HepG2 (cell line): ENCODE results near the gene DOHH. TPM values are rescaled to one million over a fixed set of nuclear protein-coding genes. Genes with fewer than 3 reads are reported as not detected.

Experiments used
- BCL3 ChIP-seq: sonication (generic); formaldehyde crosslinking; IDR thresholded peaks from 2 replicates; pipeline ENCODE4 v1.5.1; 2020; ENCODE audit warnings: mild to moderate bottlenecking, missing genetic modification reagents, moderate library complexity
- DBP ChIP-seq: sonication (generic); formaldehyde crosslinking; IDR thresholded peaks from 2 replicates; pipeline ENCODE4 v1.4.0; 2020; ENCODE audit warnings: missing genetic modification reagents; ENCODE audit errors: not compliant biosample characterization
- DMAP1 ChIP-seq: IDR thresholded peaks from 2 replicates; pipeline ENCODE4 v1.6.1; 2016
- ELF3 ChIP-seq: IDR thresholded peaks from 2 replicates; pipeline ENCODE4 v1.6.1; 2016; ENCODE audit warnings: missing genetic modification reagents, missing compliant biosample characterization
- HNF4A ChIP-seq: sonication (generic); formaldehyde crosslinking; IDR thresholded peaks from 2 replicates; pipeline ENCODE4 v1.4.0; 2020; ENCODE audit warnings: missing genetic modification reagents
- IRX3 ChIP-seq: sonication (generic); formaldehyde crosslinking; IDR thresholded peaks from 2 replicates; pipeline ENCODE4 v1.8.1; 2023; ENCODE audit warnings: mild to moderate bottlenecking, low read depth, missing genetic modification reagents, borderline replicate concordance
- JUN ChIP-seq: sonication (generic); formaldehyde crosslinking; IDR thresholded peaks from 2 replicates; pipeline ENCODE4 v1.4.0; 2020; ENCODE audit warnings: mild to moderate bottlenecking, missing genetic modification reagents
- MAFG ChIP-seq: sonication (generic); formaldehyde crosslinking; IDR thresholded peaks from 2 replicates; pipeline ENCODE4 v1.5.1; 2020; ENCODE audit warnings: mild to moderate bottlenecking, missing genetic modification reagents
- MTA1 ChIP-seq: sonication (generic); formaldehyde crosslinking; IDR thresholded peaks from 2 replicates; pipeline ENCODE4 v1.4.0; 2020; ENCODE audit warnings: missing genetic modification reagents, mild to moderate bottlenecking, borderline replicate concordance
- NFKBIZ ChIP-seq: IDR thresholded peaks from 2 replicates; pipeline ENCODE4 v1.6.1; 2018; ENCODE audit warnings: missing genetic modification reagents, missing compliant biosample characterization
- RARG ChIP-seq: sonication (generic); formaldehyde crosslinking; IDR thresholded peaks from 2 replicates; pipeline ENCODE4 v1.4.0; 2020; ENCODE audit warnings: low read depth, mild to moderate bottlenecking, missing genetic modification reagents
- RBM22 ChIP-seq: fragments of 200-400 bp; formaldehyde crosslinking; optimal IDR thresholded peaks from 2 replicates; pipeline ENCODE3; 2017; ENCODE audit warnings: mild to moderate bottlenecking, low read length, moderate library complexity
- REXO4 ChIP-seq: sonication (generic); formaldehyde crosslinking; IDR thresholded peaks from 2 replicates; pipeline ENCODE4 v1.8.0; 2022; ENCODE audit warnings: missing genetic modification reagents, mild to moderate bottlenecking, borderline replicate concordance
- SMAD9 ChIP-seq: sonication (generic); formaldehyde crosslinking; IDR thresholded peaks from 2 replicates; pipeline ENCODE4 v1.5.1; 2020; ENCODE audit warnings: mild to moderate bottlenecking, missing genetic modification reagents
- TP53 ChIP-seq: sonication (generic); formaldehyde crosslinking; conservative IDR thresholded peaks from 2 replicates; pipeline ENCODE4 v1.4.0; 2020; ENCODE audit warnings: missing genetic modification reagents
- ZFAT ChIP-seq: sonication (generic); formaldehyde crosslinking; conservative IDR thresholded peaks from 2 replicates; pipeline ENCODE4 v1.8.1; 2023; ENCODE audit warnings: missing genetic modification reagents, inconsistent platforms
- ZHX2 ChIP-seq, 2 experiments: sonication (generic) in 1 of 2; formaldehyde crosslinking in 1 of 2; IDR thresholded peaks; 2 replicates each; pipeline versions ENCODE4 v1.6.1 to v1.9.0; 2014 to 2022; ENCODE audit warnings: antibody characterized with exemption in 1 of 2, borderline replicate concordance in 1 of 2, inconsistent platforms in 1 of 2, low read depth in 1 of 2, missing genetic modification reagents in 1 of 2
- ZNF432 ChIP-seq: sonication (generic); formaldehyde crosslinking; IDR thresholded peaks from 2 replicates; pipeline ENCODE4 v1.5.0; 2020; ENCODE audit warnings: missing genetic modification reagents, mild to moderate bottlenecking, borderline replicate concordance
- ZNF446 ChIP-seq: sonication (generic); formaldehyde crosslinking; IDR thresholded peaks from 2 replicates; pipeline ENCODE4 v1.5.0; 2020; ENCODE audit warnings: mild to moderate bottlenecking, missing genetic modification reagents
- ZNF713 ChIP-seq: sonication (generic); formaldehyde crosslinking; IDR thresholded peaks from 2 replicates; pipeline ENCODE4 v1.4.0; 2020; ENCODE audit warnings: mild to moderate bottlenecking, missing genetic modification reagents
- polyA plus RNA-seq, 8 experiments: library from polyadenylated mRNA; depleted of rRNA in 3 of 8; stranded (reverse) in 7 of 8; unstranded in 1 of 8; fragments of >200 nt; fragmentation: Illumina TruSeq in 4 of 8; extraction: Trizol in 4 of 8; gene quantifications; 2 replicates each; pipeline versions ENCODE4 v1.2.1 to v1.2.3, GENCODE V29; 2011 to 2016; ENCODE audit warnings: low read depth in 4 of 8, missing spikeins in 1 of 8, mixed read lengths in 1 of 8; ENCODE audit not compliant: insufficient read depth in 1 of 8
- total RNA-seq, 5 experiments: library from RNA; depleted of rRNA; stranded (reverse); fragments of >200 nt; fragmentation: Illumina TruSeq; extraction: Trizol; gene quantifications; 2 replicates each; pipeline ENCODE4 v1.2.3, GENCODE V29; 2016; ENCODE audit warnings: low read depth in 1 of 5
- TF ChIP-seq, protein P1 (sequence below): sonication (generic); formaldehyde crosslinking; IDR thresholded peaks from 2 replicates; pipeline ENCODE4 v1.8.1; 2023; ENCODE audit warnings: mild to moderate bottlenecking, inconsistent platforms, moderate library complexity, missing genetic modification reagents, borderline replicate concordance

DOHH gene
- total and polyA plus RNA-seq, 2 of the 13 experiments (the other 11 are each of a cell fraction or from before 2014, with no cell fraction given), result 3.5 to 13.7 TPM

DNA sequence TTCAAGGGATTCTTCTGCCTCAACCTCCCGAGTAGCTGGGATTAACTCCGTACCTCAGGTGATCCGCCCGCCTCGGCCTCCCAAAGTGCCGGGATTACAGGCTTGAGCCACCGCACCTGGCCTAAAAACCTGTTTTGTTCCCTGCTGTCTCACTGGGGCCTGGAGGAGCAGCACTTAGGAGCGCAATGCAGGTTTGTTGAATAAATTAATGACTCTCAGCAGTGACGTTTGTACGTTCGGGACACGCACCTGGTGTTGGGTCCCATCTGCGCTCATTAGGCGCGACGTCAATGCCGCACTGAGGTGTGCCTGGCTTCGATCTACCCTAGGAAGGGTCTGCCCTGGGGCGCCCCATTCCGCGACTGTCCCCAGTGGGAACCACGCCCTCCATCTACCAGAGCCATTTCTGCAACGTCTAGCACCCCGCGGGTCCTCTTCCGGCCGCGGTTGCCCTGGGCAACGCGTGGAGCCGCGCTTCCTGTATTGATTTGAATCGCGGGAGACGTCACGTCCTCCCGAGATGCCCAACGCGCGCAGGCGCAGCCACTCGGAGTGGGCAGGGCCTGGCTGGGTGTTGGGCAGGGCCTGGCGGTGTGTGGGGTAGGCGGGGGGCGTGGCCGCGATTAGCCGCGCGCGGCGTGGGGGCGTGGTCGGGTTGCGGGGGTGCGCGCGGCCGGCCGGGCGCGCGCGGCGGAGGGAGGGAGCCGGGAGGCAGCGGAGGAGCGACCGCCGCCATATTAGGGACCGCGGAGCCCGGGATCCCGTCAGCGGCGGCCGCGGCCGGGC, 5.3 kb upstream of the DOHH start, which contains the start of gene FZR1 (continued):
- TF ChIP-seq SMAD9 (no peak), BCL3 (CRISPR knock-in tag) (no peak; the same call in 1 of the 2 replicates), MAFG (no peak), ZNF446 (CRISPR knock-in tag) (no peak), ZHX2 (IDR thresholded peaks at IDR 0.05; ENCODE audit: low read depth) (peak; percentile 84), ZHX2 (CRISPR knock-in tag; IDR thresholded peaks at IDR 0.05; ENCODE audit: borderline replicate concordance) (no peak), MTA1 (CRISPR knock-in tag) (no peak), TP53 (CRISPR knock-in tag) (no peak), ZNF432 (CRISPR knock-in tag) (no peak), ZFAT (no peak), REXO4 (CRISPR knock-in tag) (no peak), IRX3 (CRISPR knock-in tag) (no peak), JUN (CRISPR knock-in tag) (no peak), ELF3 (CRISPR knock-in tag) (peak; percentile 66), ZNF713 (CRISPR knock-in tag) (0 out of 2 replicates have a peak, but pooled peaks have one; percentile 59), RARG (CRISPR knock-in tag) (no peak), DBP (no peak), HNF4A (CRISPR knock-in tag) (no peak), RBM22 (peak; percentile 82), NFKBIZ (CRISPR knock-in tag) (no peak), DMAP1 (CRISPR knock-in tag) (peak; percentile 82)
- TF ChIP-seq, protein P1, sequence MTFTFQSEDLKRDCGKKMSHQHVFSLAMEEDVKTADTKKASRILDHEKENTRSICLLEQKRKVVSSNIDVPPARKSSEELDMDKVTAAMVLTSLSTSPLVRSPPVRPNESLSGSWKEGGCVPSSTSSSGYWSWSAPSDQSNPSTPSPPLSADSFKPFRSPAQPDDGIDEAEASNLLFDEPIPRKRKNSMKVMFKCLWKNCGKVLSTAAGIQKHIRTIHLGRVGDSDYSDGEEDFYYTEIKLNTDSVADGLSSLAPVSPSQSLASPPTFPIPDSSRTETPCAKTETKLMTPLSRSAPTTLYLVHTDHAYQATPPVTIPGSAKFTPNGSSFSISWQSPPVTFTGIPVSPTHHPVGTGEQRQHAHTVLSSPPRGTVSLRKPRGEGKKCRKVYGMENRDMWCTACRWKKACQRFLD, result no peak
